Motor neuron (in vitro differentiated cells): ENCODE measurements around the gene CNTN1. TPM values are rescaled to one million over a fixed set of nuclear protein-coding genes. Genes with fewer than 3 reads are reported as not detected.
A peak's percentile ranks its signal among the peaks of the same experiment; 100 is the strongest.

ENCODE experiments used
- ATAC-seq, 8 experiments: fragments of 200-7000 bp; cut with Tn5 transposase; replicated peaks in 6 of 8; 2 replicates each; pipeline ENCODE4 v1.8.0; 2021; ENCODE audit warnings: mild to moderate bottlenecking in 8 of 8, moderate library complexity in 8 of 8
- H3K27ac ChIP-seq, 2 donors: fragments of 250-450 bp; sonication (Bioruptor Pico); 2 replicates each; pipeline ENCODE4 v1.9.0; 2021; ENCODE audit warnings: antibody characterized with exemption in 2 of 2, mild to moderate bottlenecking in 2 of 2, moderate library complexity in 1 of 2
- H3K4me1 ChIP-seq, 2 donors: fragments of 250-450 bp; sonication (Bioruptor Pico); replicated peaks in 1 of 2; 2 replicates each; pipeline ENCODE4 v1.6.1; 2021; ENCODE audit warnings: antibody characterized with exemption in 2 of 2, mild to moderate bottlenecking in 2 of 2, moderate library complexity in 1 of 2
- H3K4me3 ChIP-seq, 5 donors: fragments of 250-450 bp; sonication (Bioruptor Pico); 2 replicates each; pipeline ENCODE4 v1.9.0; 2021; ENCODE audit warnings: antibody characterized with exemption in 5 of 5, mild to moderate bottlenecking in 5 of 5, moderate library complexity in 4 of 5
- WGBS, 10 experiments: fragments of 450-650 bp; shearing (Covaris generic); methylation state at CpG; one replicate each; pipeline ENCODE4 v1.0.0; 2022; 5-methylcytosine and 5-hydroxymethylcytosine counted together
- in situ Hi-C, 9 experiments: fragments of 400-800 bp; cut with MboI; loops; one replicate each; pipeline ENCODE4 v1.15.0; 2021; ENCODE audit warnings: low sequenced_read_pairs in 9 of 9, low pct_unique_long_range_greater_than_20kb in 2 of 9; ENCODE audit not compliant: unreplicated experiment in 9 of 9
- total RNA-seq, 8 experiments: library from RNA; unstranded; fragments of 300-600 nt; gene quantifications; 2 replicates each; pipeline versions ENCODE4 v1.2.3 to v1.2.4, GENCODE V29; 2022

Gene CNTN1
- total RNA-seq, 8 experiments from 2014 or later = 0.05 to 163 (median 31.3) TPM

GRCh38 chr12:40668099-40668529, 24.1 kb upstream of the CNTN1 start:
- in situ Hi-C loops = no loop called here
- Histone ChIP-seq H3K27ac (no peak overlapping the region), H3K4me3 (no peak overlapping the region), H3K4me1 (no peaks in the 10 kb centered on the region)
- 0 to 83% (median 0%) methylated on average over 1 of the region's 1 CpG; no CpG with 5 or more reads in 3 of the 10 experiments for WGBS, 10 experiments
- peak in 4 of 8 experiments; percentile 42 to 58 (median 54) for ATAC-seq

GRCh38 chr12:40672741-40673271, 19.4 kb upstream of the CNTN1 start:
- no peak overlapping the region for H3K27ac ChIP-seq
- in situ Hi-C loops = no loop called here
- no peak overlapping the region for H3K4me3 ChIP-seq
- H3K4me1 ChIP-seq = no peaks in the 10 kb centered on the region
- peak in 2 of 8 experiments; percentile 38 to 84 for ATAC-seq
- 0 to 78% (median 15%) methylated on average over 1 to 2 of the region's 2 CpGs for WGBS, 10 experiments

GRCh38 chr12:40681148-40681547, 11.1 kb upstream of the CNTN1 start:
- Histone ChIP-seq H3K27ac (no peak overlapping the region), H3K4me3 (no peak overlapping the region), H3K4me1 (no peaks in the 10 kb centered on the region)
- 0 to 100% (median 83%) methylated on average over 2 of the region's 2 CpGs; no CpG with 5 or more reads in 3 of the 10 experiments for WGBS, 10 experiments
- in situ Hi-C loops = no loop called here
- no peak for ATAC-seq

- 10 to 94% (median 79%) methylated on average over 2 to 4 of the region's 4 CpGs; no CpG with 5 or more reads in 1 of the 10 experiments for WGBS, 10 experiments
- no peak overlapping the region for H3K4me3 ChIP-seq
- H3K27ac ChIP-seq = no peak overlapping the region
- no peaks in the 10 kb centered on the region for H3K4me1 ChIP-seq
- in situ Hi-C loops = no loop called here
- no peak for ATAC-seq
These were observed 7.3 kb upstream of the CNTN1 start for GRCh38 chr12:40684986-40685385.

GRCh38 chr12:40688085-40688725, 4.0 kb upstream of the CNTN1 start:
- in situ Hi-C loops = no loop called here
- ATAC-seq = no peak
- Histone ChIP-seq H3K27ac (no peak overlapping the region), H3K4me1 (peaks cover 0 to 2% of the 10 kb centered on the region in 2 donors), H3K4me3 (no peak overlapping the region)
- 18 to 100% (median 73%) methylated on average over 1 to 6 of the region's 8 CpGs; no CpG with 5 or more reads in 2 of the 10 experiments for WGBS, 10 experiments

- Histone ChIP-seq H3K4me1 (peaks cover 0 to 2% of the 10 kb centered on the region in 2 donors), H3K4me3 (no peak overlapping the region), H3K27ac (no peak overlapping the region)
- ATAC-seq = no peak
- in situ Hi-C loops = no loop called here
- 14 to 100% (median 70%) methylated on average over 1 to 2 of the region's 2 CpGs; no CpG with 5 or more reads in 2 of the 10 experiments for WGBS, 10 experiments
These were observed 2.7 kb upstream of the CNTN1 start for GRCh38 chr12:40689576-40689975.

GRCh38 chr12:40692765-40693206, 547 bp downstream of the CNTN1 start:
- H3K27ac ChIP-seq = no peak overlapping the region
- in situ Hi-C loops = no loop called here
- peak in 4 of 8 experiments; percentile 37 to 49 (median 46) for ATAC-seq
- H3K4me3 ChIP-seq = peak overlapping the region; percentile 49 to 82 (median 57)
- WGBS, 10 experiments = 8% methylated on average over 2 of the region's 33 CpGs; no CpG with 5 or more reads in 9 of the 10 experiments
- H3K4me1 ChIP-seq = peaks cover 0 to 2% of the 10 kb centered on the region in 2 donors

GRCh38 chr12:40693207-40693821, 1.1 kb downstream of the CNTN1 start:
- Histone ChIP-seq H3K4me3 (peak overlapping the region; percentile 49 to 82 (median 57)), H3K4me1 (peaks cover 0 to 4% of the 10 kb centered on the region in 2 donors), H3K27ac (no peak overlapping the region)
- ATAC-seq = peak in 7 of 8 experiments; percentile 25 to 49 (median 40)
- in situ Hi-C loops = no loop called here
- WGBS, 10 experiments = 0 to 15% (median 4%) methylated on average over 3 to 9 of the region's 24 CpGs; no CpG with 5 or more reads in 2 of the 10 experiments

- in situ Hi-C loops = no loop called here
- WGBS, 10 experiments = 39 to 95% (median 79%) methylated on average over 3 to 5 of the region's 6 CpGs
- Histone ChIP-seq H3K4me1 (peaks cover 0 to 2% of the 10 kb centered on the region in 2 donors), H3K27ac (no peak overlapping the region), H3K4me3 (no peak overlapping the region)
- ATAC-seq = peak in 5 of 8 experiments; percentile 71 to 80 (median 77)
These were observed 5.5 kb downstream of the CNTN1 start for GRCh38 chr12:40697566-40698259.

- in situ Hi-C loops = no loop called here
- Histone ChIP-seq H3K4me3 (no peak overlapping the region), H3K4me1 (peaks cover 0 to 2% of the 10 kb centered on the region in 2 donors), H3K27ac (no peak overlapping the region)
- ATAC-seq = no peak
- 30 to 100% (median 86%) methylated on average over 1 to 4 of the region's 4 CpGs for WGBS, 10 experiments
These were observed 9.5 kb downstream of the CNTN1 start for GRCh38 chr12:40701756-40702155.

- Histone ChIP-seq H3K4me1 (peaks cover 0 to 11% of the 10 kb centered on the region in 2 donors), H3K27ac (no peak overlapping the region), H3K4me3 (no peak overlapping the region)
- ATAC-seq = no peak
- in situ Hi-C loops = no loop called here
These were observed 18.9 kb downstream of the CNTN1 start for GRCh38 chr12:40711121-40711520.

- H3K4me3 ChIP-seq = no peak overlapping the region
- 11 to 100% (median 66%) methylated on average over 1 of the region's 1 CpG; no CpG with 5 or more reads in 2 of the 10 experiments for WGBS, 10 experiments
- ATAC-seq = no peak
- in situ Hi-C loops = no loop called here
- peaks cover 0 to 11% of the 10 kb centered on the region in 2 donors for H3K4me1 ChIP-seq
- H3K27ac ChIP-seq = no peak overlapping the region
These were observed 22.4 kb downstream of the CNTN1 start for GRCh38 chr12:40714636-40715035.

GRCh38 chr12:40716037-40716436, 23.8 kb downstream of the CNTN1 start:
- in situ Hi-C loops = no loop called here
- ATAC-seq = no peak
- Histone ChIP-seq H3K4me3 (no peak overlapping the region), H3K4me1 (peaks cover 0 to 11% of the 10 kb centered on the region in 2 donors), H3K27ac (no peak overlapping the region)
